Endodermal cell (in vitro differentiated cells): ENCODE results near the gene MUC2. TPM values are rescaled to one million over a fixed set of nuclear protein-coding genes. Genes with fewer than 3 reads are reported as not detected.

ENCODE experiments used
- DNase-seq: peaks from one replicate; pipeline ENCODE4 v3.0.0-alpha.2; 2017
- H3K27ac ChIP-seq: 2 replicates; pipeline ENCODE4 v1.5.1; 2013; ENCODE audit warnings: mild to moderate bottlenecking, low read depth, low read length, moderate library complexity
- H3K27me3 ChIP-seq: 2 replicates; pipeline ENCODE4 v1.6.1; 2013; ENCODE audit warnings: mild to moderate bottlenecking, low read length, moderate library complexity; ENCODE audit not compliant: insufficient read depth, control insufficient read depth, poor library complexity, severe bottlenecking
- H3K36me3 ChIP-seq: 2 replicates; pipeline ENCODE4 v1.7.0; 2013; ENCODE audit warnings: mild to moderate bottlenecking, low read length, moderate library complexity; ENCODE audit not compliant: control insufficient read depth, insufficient read depth
- H3K4me1 ChIP-seq: one replicate; pipeline ENCODE4 v1.7.0; 2013; ENCODE audit warnings: low read length; ENCODE audit not compliant: control insufficient read depth, insufficient read depth
- H3K4me3 ChIP-seq: 2 replicates; pipeline ENCODE4 v1.5.1; 2013; ENCODE audit warnings: mild to moderate bottlenecking, low read length, moderate library complexity
- H3K9ac ChIP-seq: 2 replicates; pipeline ENCODE4 v1.6.1; 2013; ENCODE audit warnings: mild to moderate bottlenecking, low read length, moderate library complexity; ENCODE audit not compliant: poor library complexity, severe bottlenecking; ENCODE audit errors: extremely low read depth
- H3K9me3 ChIP-seq: 2 replicates; pipeline ENCODE4 v1.6.1; 2013; ENCODE audit warnings: mild to moderate bottlenecking, low read length, moderate library complexity; ENCODE audit not compliant: control insufficient read depth
- H3K27ac Mint-ChIP-seq: 2 replicates; pipeline ENCODE4 v1.8.0; 2020; ENCODE audit warnings: mixed read lengths
- H3K27me3 Mint-ChIP-seq: 2 replicates; pipeline ENCODE4 v1.8.0; 2021; ENCODE audit warnings: mild to moderate bottlenecking, mixed read lengths; ENCODE audit not compliant: insufficient read depth
- H3K36me3 Mint-ChIP-seq: 2 replicates; pipeline ENCODE4 v1.8.0; 2020; ENCODE audit warnings: low read depth, mixed read lengths
- H3K4me1 Mint-ChIP-seq: 2 replicates; pipeline ENCODE4 v1.8.0; 2020; ENCODE audit warnings: mixed read lengths
- H3K4me3 Mint-ChIP-seq: 2 replicates; pipeline ENCODE4 v1.8.0; 2020; ENCODE audit warnings: mild to moderate bottlenecking, moderate library complexity, mixed read lengths
- H3K9me3 Mint-ChIP-seq: 2 replicates; pipeline ENCODE4 v1.8.0; 2020; ENCODE audit warnings: mild to moderate bottlenecking, mixed read lengths
- CTCF ChIP-seq: fragments of 200-600 bp; sonication (generic); conservative IDR thresholded peaks from 2 replicates; pipeline ENCODE4 v1.5.0; 2021; ENCODE audit warnings: antibody characterized with exemption, mild to moderate bottlenecking
- WGBS, 2 experiments: methylation state at CpG; one replicate each; pipeline versions ENCODE4 v1.1.5 to v1.1.7; 2013; ENCODE audit warnings: missing lambda C conversion rate in 2 of 2, mixed read lengths in 1 of 2; ENCODE audit not compliant: insufficient coverage in 1 of 2, insufficient read length in 1 of 2; 5-methylcytosine and 5-hydroxymethylcytosine counted together
- total RNA-seq, 2 donors: library from RNA; stranded (reverse); fragmentation: NEBNext Ultra II Directional in 1 of 2; extraction: Animal tissue kit (Norgen Biotek cat#: 25700) in 1 of 2; gene quantifications; 2 replicates in 1 of 2; 3 replicates in 1 of 2; pipeline ENCODE4 v1.2.1, GENCODE V29; 2021

MUC2 gene
- total RNA-seq, 2 donors from 2014 or later = not detected

DNA sequence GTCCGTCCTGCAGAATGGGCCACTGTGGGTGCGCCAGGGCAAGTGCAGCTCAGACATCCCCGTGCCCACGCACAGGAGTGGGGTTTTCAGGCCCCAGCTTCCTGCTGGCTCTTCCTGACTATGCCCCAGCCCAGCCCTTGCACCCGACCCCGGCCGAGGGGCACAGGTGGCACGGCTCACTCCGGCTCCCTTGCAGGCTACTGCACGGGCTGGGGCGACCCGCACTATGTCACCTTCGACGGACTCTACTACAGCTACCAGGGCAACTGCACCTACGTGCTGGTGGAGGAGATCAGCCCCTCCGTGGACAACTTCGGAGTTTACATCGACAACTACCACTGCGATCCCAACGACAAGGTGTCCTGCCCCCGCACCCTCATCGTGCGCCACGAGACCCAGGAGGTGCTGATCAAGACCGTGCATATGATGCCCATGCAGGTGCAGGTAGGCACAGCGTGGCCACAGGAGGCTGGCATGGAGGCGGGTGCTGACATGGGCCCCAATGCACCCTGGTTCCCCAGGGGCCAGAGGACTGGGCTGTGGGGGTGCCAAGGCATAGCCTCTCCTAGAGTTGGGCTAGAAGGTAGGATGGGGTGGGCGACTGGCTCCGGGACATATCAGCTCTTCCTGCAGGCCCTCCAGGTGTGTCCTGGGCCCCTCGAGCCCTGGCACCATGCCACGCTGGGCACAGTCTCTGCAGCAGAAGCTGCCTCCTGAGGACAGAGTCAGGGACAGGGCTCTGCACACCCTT is 27.7 kb downstream of the MUC2 start:
- H3K4me1 Mint-ChIP-seq = no peaks in the 10 kb centered on the region
- H3K4me3 ChIP-seq = no peak overlapping the region
- H3K9me3 ChIP-seq = no peaks in the 10 kb centered on the region
- DNase-seq = no peak
- no peak for TF ChIP-seq CTCF
- no peaks in the 10 kb centered on the region for H3K36me3 ChIP-seq
- H3K27ac Mint-ChIP-seq = no peak overlapping the region
- peaks cover 14% of the 10 kb centered on the region for H3K9me3 Mint-ChIP-seq
- H3K9ac ChIP-seq = no peak overlapping the region
- no peaks in the 10 kb centered on the region for H3K4me1 ChIP-seq
- WGBS, 2 experiments = 90 to 94% methylated on average over 26 to 31 of the region's 31 CpGs
- no peaks in the 10 kb centered on the region for H3K27me3 Mint-ChIP-seq
- H3K27ac ChIP-seq = no peak overlapping the region
- H3K4me3 Mint-ChIP-seq = no peak overlapping the region
- H3K27me3 ChIP-seq = no peaks in the 10 kb centered on the region
- no peaks in the 10 kb centered on the region for H3K36me3 Mint-ChIP-seq

DNA sequence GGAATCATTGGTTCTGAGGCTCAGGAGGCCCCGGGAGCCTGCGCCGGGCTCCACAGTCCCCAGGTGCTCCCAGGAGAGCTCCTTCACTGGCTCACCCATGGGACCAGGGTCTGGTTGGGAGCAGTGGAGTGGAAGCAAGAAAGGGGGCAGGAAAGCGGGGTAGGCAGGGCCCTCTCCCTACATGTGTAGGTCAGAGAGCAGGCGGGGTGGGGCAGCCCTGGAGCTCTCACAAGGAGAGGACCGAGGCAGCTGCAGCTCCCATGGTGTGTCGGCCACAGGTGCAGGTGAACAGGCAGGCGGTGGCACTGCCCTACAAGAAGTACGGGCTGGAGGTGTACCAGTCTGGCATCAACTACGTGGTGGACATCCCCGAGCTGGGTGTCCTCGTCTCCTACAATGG is 28.3 kb downstream of the MUC2 start:
- no peak for TF ChIP-seq CTCF
- H3K4me3 Mint-ChIP-seq = no peak overlapping the region
- Histone ChIP-seq H3K4me1 (no peaks in the 10 kb centered on the region), H3K9ac (no peak overlapping the region), H3K27me3 (no peaks in the 10 kb centered on the region), H3K36me3 (no peaks in the 10 kb centered on the region), H3K9me3 (no peaks in the 10 kb centered on the region), H3K4me3 (no peak overlapping the region), H3K27ac (no peak overlapping the region)
- WGBS, 2 experiments = 87 to 93% methylated on average over 11 to 12 of the region's 12 CpGs
- H3K36me3 Mint-ChIP-seq = no peaks in the 10 kb centered on the region
- no peaks in the 10 kb centered on the region for H3K4me1 Mint-ChIP-seq
- no peaks in the 10 kb centered on the region for H3K27me3 Mint-ChIP-seq
- DNase-seq = no peak
- H3K27ac Mint-ChIP-seq = no peak overlapping the region
- H3K9me3 Mint-ChIP-seq = peaks cover 14% of the 10 kb centered on the region

DNA sequence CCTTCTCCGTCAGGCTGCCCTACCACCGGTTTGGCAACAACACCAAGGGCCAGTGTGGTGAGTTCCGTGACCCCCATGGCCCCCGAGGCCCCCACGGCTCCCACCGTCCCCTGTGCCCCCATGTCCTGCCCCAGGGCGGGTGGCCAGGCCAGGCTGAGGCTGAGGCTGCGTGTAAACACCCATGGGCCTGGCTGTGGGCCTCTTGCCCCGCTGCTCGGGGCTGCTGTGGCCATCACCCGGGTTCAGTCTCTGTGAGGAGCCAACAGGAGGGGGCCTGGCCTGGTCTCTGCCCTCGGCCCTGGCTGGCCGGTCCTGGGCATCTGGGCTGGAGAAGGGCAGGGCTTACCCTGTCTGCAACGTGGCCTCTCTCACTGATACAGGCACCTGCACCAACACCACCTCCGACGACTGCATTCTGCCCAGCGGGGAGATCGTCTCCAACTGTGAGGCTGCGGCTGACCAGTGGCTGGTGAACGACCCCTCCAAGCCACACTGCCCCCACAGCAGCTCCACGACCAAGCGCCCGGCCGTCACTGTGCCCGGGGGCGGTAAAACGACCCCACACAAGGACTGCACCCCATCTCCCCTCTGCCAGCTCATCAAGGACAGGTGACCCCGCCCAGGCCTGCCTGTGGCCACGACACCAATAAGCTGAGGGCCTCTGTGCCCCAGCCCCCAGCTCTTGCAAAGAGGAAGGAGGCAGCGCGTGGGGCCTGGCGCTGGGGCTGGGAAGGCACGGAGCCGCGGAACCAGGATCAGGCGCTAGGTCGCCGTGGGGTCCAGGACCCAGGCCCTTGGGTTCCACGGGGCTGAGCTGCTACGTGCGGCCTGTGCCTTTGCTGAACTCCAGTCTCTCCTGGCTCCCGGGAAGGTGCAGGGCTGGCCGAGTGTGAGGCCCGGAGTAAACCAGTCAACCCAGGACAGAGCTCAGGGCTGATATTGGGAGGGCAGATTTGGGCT is 29.0 kb downstream of the MUC2 start:
- Histone ChIP-seq H3K36me3 (no peaks in the 10 kb centered on the region), H3K27me3 (no peaks in the 10 kb centered on the region), H3K9me3 (no peaks in the 10 kb centered on the region), H3K27ac (no peak overlapping the region), H3K4me1 (no peaks in the 10 kb centered on the region), H3K4me3 (no peak overlapping the region), H3K9ac (no peak overlapping the region)
- no peaks in the 10 kb centered on the region for H3K4me1 Mint-ChIP-seq
- H3K27me3 Mint-ChIP-seq = no peaks in the 10 kb centered on the region
- DNase-seq = no peak
- H3K9me3 Mint-ChIP-seq = peaks cover 14% of the 10 kb centered on the region
- 89% methylated on average over 15 to 44 of the region's 44 CpGs for WGBS, 2 experiments
- no peaks in the 10 kb centered on the region for H3K36me3 Mint-ChIP-seq
- no peak overlapping the region for H3K4me3 Mint-ChIP-seq
- TF ChIP-seq CTCF = no peak
- no peak overlapping the region for H3K27ac Mint-ChIP-seq
